ENCODE measurements around the gene ADAMTS16.

ADAMTS16 gene

DNA sequence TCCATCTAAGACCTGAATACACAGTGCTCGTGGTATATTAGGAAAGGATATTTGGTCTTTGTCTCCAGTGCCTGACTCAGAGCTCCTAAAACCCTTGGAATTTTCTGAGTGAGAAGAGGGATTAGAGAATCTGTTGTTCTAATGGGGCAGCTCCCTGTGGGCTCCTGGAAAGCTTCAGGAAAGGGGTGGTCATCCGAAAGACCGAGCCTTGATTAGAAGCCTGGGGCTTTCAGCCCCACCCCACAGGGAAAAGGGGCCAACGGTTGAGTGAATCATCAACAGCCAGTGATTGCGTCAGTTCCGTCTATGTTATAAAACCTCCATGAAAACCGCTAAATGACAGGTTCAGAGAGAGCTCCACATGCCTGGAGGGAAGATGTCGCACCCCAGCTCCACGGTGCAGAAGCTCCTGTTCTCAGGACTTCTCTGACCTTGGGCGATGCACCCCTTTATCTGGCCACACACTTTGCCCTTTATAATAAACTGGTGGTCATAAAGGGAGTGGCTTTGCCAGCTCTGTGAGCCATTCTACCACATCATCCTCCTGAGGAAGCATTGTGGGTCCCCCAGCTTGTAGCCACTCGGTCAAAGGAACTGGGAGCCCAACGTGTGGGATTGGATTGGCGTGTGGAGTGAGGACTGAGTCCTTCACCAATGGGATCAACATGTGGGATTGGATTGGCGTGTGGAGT, 211.3 kb downstream of the ADAMTS16 start:
- Histone ChIP-seq H3K36me3 (ENCODE audit: control insufficient read depth in 1 of 2, insufficient read depth in 2 of 2, low read length in 2 of 2) (no peaks in the 10 kb centered on the region), H4K8ac (ENCODE audit: low read depth, low read length) (no peak overlapping the region), H3K9me3 (ENCODE audit: insufficient read depth, low read depth, low read length) (peaks cover 6% of the 10 kb centered on the region), H3K9ac (ENCODE audit: low read length) (no peak overlapping the region), H3K79me1 (ENCODE audit: low read length) (peaks cover 3% of the 10 kb centered on the region), H4K91ac (ENCODE audit: low read depth, low read length) (no peak overlapping the region), H3K27me3 (ENCODE audit: insufficient read depth, low read length) (no peaks in the 10 kb centered on the region), H3K14ac (ENCODE audit: low read length) (no peak overlapping the region), H3K23ac (ENCODE audit: low read length) (no peak overlapping the region), H3K4me2 (ENCODE audit: low read length) (no peak overlapping the region), H3K4me3 (ENCODE audit: low read depth, low read length) (no peak overlapping the region), H3K27ac (ENCODE audit: low read depth, low read length) (no peak overlapping the region), H3K4me1 (ENCODE audit: control insufficient read depth in 1 of 2, insufficient read depth in 2 of 2, low read length in 2 of 2) (peaks cover 10 to 12% of the 10 kb centered on the region in 2 experiments), H3K4ac (ENCODE audit: low read depth, low read length) (no peak overlapping the region), H4K12ac (ENCODE audit: low read depth, low read length) (no peak overlapping the region), H3K79me2 (ENCODE audit: control insufficient read depth, insufficient read depth, low read length, poor library complexity) (no peaks in the 10 kb centered on the region), H2BK5ac (ENCODE audit: low read depth, low read length, poor library complexity) (no peak overlapping the region), H2AFZ (ENCODE audit: insufficient read depth, low read length, poor library complexity) (no peak overlapping the region), H3K18ac (ENCODE audit: low read length) (no peak overlapping the region), H2BK12ac (ENCODE audit: low read length) (peak overlapping the region; percentile 2), H2BK120ac (ENCODE audit: insufficient read depth, low read length, poor library complexity) (no peak overlapping the region), H2AK5ac (ENCODE audit: low read length) (peak overlapping the region; percentile 7)
- WGBS (ENCODE audit: extremely low coverage, insufficient coverage, insufficient read length) = no CpG with 5 or more reads among the region's 14 CpGs
- peak in 1 of 2 donors; percentile 7 for DNase-seq

DNA sequence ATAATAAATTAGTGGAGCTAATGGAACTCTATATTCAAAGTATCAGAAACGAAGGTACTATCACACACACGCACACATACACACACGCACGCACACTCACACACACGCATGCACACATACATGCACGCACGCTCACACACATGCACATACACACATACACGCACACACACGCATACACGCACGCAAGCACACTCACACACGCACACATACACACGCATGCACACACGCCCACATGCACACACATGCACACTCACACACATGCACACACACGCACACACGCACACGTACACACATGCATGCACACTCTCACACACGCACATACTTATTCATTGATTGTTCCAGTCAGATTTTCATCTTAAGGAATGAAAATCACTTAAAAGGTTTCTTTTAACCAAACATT, 212.5 kb downstream of the ADAMTS16 start:
- H3K23ac ChIP-seq (ENCODE audit: low read length) = peak overlapping the region; percentile 56
- no peak overlapping the region for H3K4ac ChIP-seq (ENCODE audit: low read depth, low read length)
- H3K18ac ChIP-seq (ENCODE audit: low read length) = no peak overlapping the region
- peaks cover 3% of the 10 kb centered on the region for H3K79me1 ChIP-seq (ENCODE audit: low read length)
- H3K79me2 ChIP-seq (ENCODE audit: control insufficient read depth, insufficient read depth, low read length, poor library complexity) = no peaks in the 10 kb centered on the region
- H3K9me3 ChIP-seq (ENCODE audit: insufficient read depth, low read depth, low read length) = peaks cover 6% of the 10 kb centered on the region
- H3K27me3 ChIP-seq (ENCODE audit: insufficient read depth, low read length) = no peaks in the 10 kb centered on the region
- no peak overlapping the region for H3K4me2 ChIP-seq (ENCODE audit: low read length)
- DNase-seq = no peak
- H4K8ac ChIP-seq (ENCODE audit: low read depth, low read length) = no peak overlapping the region
- no peak overlapping the region for H4K12ac ChIP-seq (ENCODE audit: low read depth, low read length)
- no peak overlapping the region for H3K9ac ChIP-seq (ENCODE audit: low read length)
- H3K36me3 ChIP-seq (ENCODE audit: control insufficient read depth in 1 of 2, insufficient read depth in 2 of 2, low read length in 2 of 2) = no peaks in the 10 kb centered on the region
- no peak overlapping the region for H3K14ac ChIP-seq (ENCODE audit: low read length)
- H3K4me1 ChIP-seq (ENCODE audit: control insufficient read depth in 1 of 2, insufficient read depth in 2 of 2, low read length in 2 of 2) = peaks cover 10 to 12% of the 10 kb centered on the region in 2 experiments
- no peak overlapping the region for H2AK5ac ChIP-seq (ENCODE audit: low read length)
- no CpG with 5 or more reads among the region's 18 CpGs for WGBS (ENCODE audit: extremely low coverage, insufficient coverage, insufficient read length)
- H2BK120ac ChIP-seq (ENCODE audit: insufficient read depth, low read length, poor library complexity) = no peak overlapping the region
- no peak overlapping the region for H2BK12ac ChIP-seq (ENCODE audit: low read length)
- no peak overlapping the region for H2BK5ac ChIP-seq (ENCODE audit: low read depth, low read length, poor library complexity)
- H3K27ac ChIP-seq (ENCODE audit: low read depth, low read length) = no peak overlapping the region
- peak overlapping the region; percentile 58 for H3K4me3 ChIP-seq (ENCODE audit: low read depth, low read length)
- no peak overlapping the region for H4K91ac ChIP-seq (ENCODE audit: low read depth, low read length)
- H2AFZ ChIP-seq (ENCODE audit: insufficient read depth, low read length, poor library complexity) = no peak overlapping the region

DNA sequence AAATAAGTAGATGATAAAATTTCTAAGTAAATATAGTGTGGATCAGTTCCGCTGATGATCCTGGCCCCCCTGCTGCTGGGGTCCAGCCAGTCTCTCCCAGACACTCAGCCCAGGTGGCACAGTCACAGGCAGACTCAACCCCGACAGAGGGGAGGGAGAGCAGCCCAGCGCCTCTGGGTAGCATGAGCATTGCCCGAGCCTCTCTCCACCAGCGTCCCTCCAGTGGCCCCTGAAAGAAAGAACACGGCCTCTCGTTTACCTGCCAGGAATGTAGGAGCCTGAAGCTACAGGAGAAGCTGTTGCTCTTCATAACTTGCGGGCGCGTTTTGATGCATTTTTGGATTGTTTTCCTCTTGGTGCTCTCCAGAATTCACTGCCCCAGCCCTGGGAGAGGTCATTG, 213.6 kb downstream of the ADAMTS16 start:
- Histone ChIP-seq H2BK12ac (ENCODE audit: low read length) (peak overlapping the region; percentile 85), H3K36me3 (ENCODE audit: control insufficient read depth in 1 of 2, insufficient read depth in 2 of 2, low read length in 2 of 2) (no peaks in the 10 kb centered on the region), H2BK120ac (ENCODE audit: insufficient read depth, low read length, poor library complexity) (no peak overlapping the region), H3K4me2 (ENCODE audit: low read length) (no peak overlapping the region), H3K4me3 (ENCODE audit: low read depth, low read length) (no peak overlapping the region), H4K12ac (ENCODE audit: low read depth, low read length) (no peak overlapping the region), H3K14ac (ENCODE audit: low read length) (no peak overlapping the region), H3K4ac (ENCODE audit: low read depth, low read length) (no peak overlapping the region), H2AK5ac (ENCODE audit: low read length) (no peak overlapping the region), H3K9ac (ENCODE audit: low read length) (no peak overlapping the region), H2BK5ac (ENCODE audit: low read depth, low read length, poor library complexity) (no peak overlapping the region), H4K8ac (ENCODE audit: low read depth, low read length) (no peak overlapping the region), H3K23ac (ENCODE audit: low read length) (no peak overlapping the region), H3K4me1 (ENCODE audit: control insufficient read depth in 1 of 2, insufficient read depth in 2 of 2, low read length in 2 of 2) (peaks cover 10 to 12% of the 10 kb centered on the region in 2 experiments), H3K79me1 (ENCODE audit: low read length) (peaks cover 3% of the 10 kb centered on the region), H3K9me3 (ENCODE audit: insufficient read depth, low read depth, low read length) (peaks cover 6% of the 10 kb centered on the region), H4K91ac (ENCODE audit: low read depth, low read length) (no peak overlapping the region), H3K79me2 (ENCODE audit: control insufficient read depth, insufficient read depth, low read length, poor library complexity) (no peaks in the 10 kb centered on the region), H3K18ac (ENCODE audit: low read length) (no peak overlapping the region), H2AFZ (ENCODE audit: insufficient read depth, low read length, poor library complexity) (peak overlapping the region; percentile 66), H3K27ac (ENCODE audit: low read depth, low read length) (no peak overlapping the region), H3K27me3 (ENCODE audit: insufficient read depth, low read length) (no peaks in the 10 kb centered on the region)
- peak in 1 of 2 donors; percentile 5 for DNase-seq
- no CpG with 5 or more reads among the region's 10 CpGs for WGBS (ENCODE audit: extremely low coverage, insufficient coverage, insufficient read length)

DNA sequence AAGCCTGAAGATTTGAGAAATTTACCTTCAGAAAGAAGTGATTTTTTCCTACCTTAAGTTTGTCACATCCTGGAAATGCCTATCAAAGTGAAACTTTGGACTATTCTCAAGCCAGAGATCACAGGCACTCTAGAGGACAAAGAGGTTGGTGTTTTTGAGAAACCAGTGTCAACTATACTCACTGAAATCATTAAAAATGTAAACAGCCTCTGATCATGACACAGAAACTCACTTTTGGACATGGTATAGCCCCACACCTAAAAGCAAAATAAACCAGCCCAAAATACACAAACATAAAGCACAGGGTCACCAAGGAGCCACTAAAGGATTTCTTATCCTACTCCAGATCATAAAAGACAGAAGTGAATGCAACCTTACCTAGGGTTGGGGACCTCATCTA, 216.6 kb downstream of the ADAMTS16 start:
- no peaks in the 10 kb centered on the region for H3K27me3 ChIP-seq (ENCODE audit: insufficient read depth, low read length)
- no peak overlapping the region for H3K14ac ChIP-seq (ENCODE audit: low read length)
- H4K12ac ChIP-seq (ENCODE audit: low read depth, low read length) = no peak overlapping the region
- no peak overlapping the region for H4K91ac ChIP-seq (ENCODE audit: low read depth, low read length)
- DNase-seq = no peak
- no peaks in the 10 kb centered on the region for H3K79me2 ChIP-seq (ENCODE audit: control insufficient read depth, insufficient read depth, low read length, poor library complexity)
- H2AK5ac ChIP-seq (ENCODE audit: low read length) = no peak overlapping the region
- H3K4me2 ChIP-seq (ENCODE audit: low read length) = no peak overlapping the region
- H3K79me1 ChIP-seq (ENCODE audit: low read length) = peaks cover 5% of the 10 kb centered on the region
- H4K8ac ChIP-seq (ENCODE audit: low read depth, low read length) = no peak overlapping the region
- H2AFZ ChIP-seq (ENCODE audit: insufficient read depth, low read length, poor library complexity) = no peak overlapping the region
- H3K4ac ChIP-seq (ENCODE audit: low read depth, low read length) = no peak overlapping the region
- H3K18ac ChIP-seq (ENCODE audit: low read length) = no peak overlapping the region
- H2BK5ac ChIP-seq (ENCODE audit: low read depth, low read length, poor library complexity) = no peak overlapping the region
- H3K4me3 ChIP-seq (ENCODE audit: low read depth, low read length) = no peak overlapping the region
- no peak overlapping the region for H3K23ac ChIP-seq (ENCODE audit: low read length)
- no peaks in the 10 kb centered on the region for H3K36me3 ChIP-seq (ENCODE audit: control insufficient read depth in 1 of 2, insufficient read depth in 2 of 2, low read length in 2 of 2)
- no peak overlapping the region for H2BK12ac ChIP-seq (ENCODE audit: low read length)
- peaks cover 5 to 13% of the 10 kb centered on the region in 2 experiments for H3K4me1 ChIP-seq (ENCODE audit: control insufficient read depth in 1 of 2, insufficient read depth in 2 of 2, low read length in 2 of 2)
- H3K9ac ChIP-seq (ENCODE audit: low read length) = no peak overlapping the region
- no peak overlapping the region for H3K27ac ChIP-seq (ENCODE audit: low read depth, low read length)
- peaks cover 5% of the 10 kb centered on the region for H3K9me3 ChIP-seq (ENCODE audit: insufficient read depth, low read depth, low read length)
- H2BK120ac ChIP-seq (ENCODE audit: insufficient read depth, low read length, poor library complexity) = no peak overlapping the region

Measured in trophoblast cell (in vitro differentiated cells and primary cell).